MM.1S (cell line): ENCODE measurements around the gene ORC3.

Source experiments
- DNase-seq: peaks from one replicate; pipeline ENCODE4 v3.0.0-alpha.2; 2015
- H2AFZ ChIP-seq: fragments of 300-600 bp; sonication (generic); 2 replicates; pipeline ENCODE4 v1.6.0; 2016; ENCODE audit warnings: antibody characterized with exemption, low read length
- H3F3A ChIP-seq: fragments of 300-600 bp; sonication (generic); 2 replicates; pipeline ENCODE4 v1.6.1; 2016; ENCODE audit warnings: mild to moderate bottlenecking, antibody characterized with exemption, low read length, moderate library complexity, mixed read lengths; ENCODE audit not compliant: insufficient read depth
- H3K27ac ChIP-seq: fragments of 300-600 bp; sonication (generic); 2 replicates; pipeline ENCODE4 v1.5.1; 2016; ENCODE audit warnings: mild to moderate bottlenecking, low read length
- H3K27me3 ChIP-seq: fragments of 300-600 bp; sonication (generic); replicated peaks from 2 replicates; pipeline ENCODE4 v1.6.0; 2016; ENCODE audit warnings: low read length; ENCODE audit not compliant: insufficient read depth
- H3K36me3 ChIP-seq: fragments of 300-600 bp; sonication (generic); replicated peaks from 2 replicates; pipeline ENCODE4 v1.6.1; 2016; ENCODE audit warnings: mild to moderate bottlenecking, low read length, mixed read lengths; ENCODE audit not compliant: insufficient read depth
- H3K4me1 ChIP-seq: fragments of 300-600 bp; sonication (generic); 2 replicates; pipeline ENCODE4 v1.6.1; 2016; ENCODE audit warnings: low read length, mixed read lengths
- H3K4me2 ChIP-seq: fragments of 300-600 bp; sonication (generic); 2 replicates; pipeline ENCODE4 v1.6.0; 2016; ENCODE audit warnings: low read depth, low read length
- H3K4me3 ChIP-seq: fragments of 300-600 bp; sonication (generic); 2 replicates; pipeline ENCODE4 v1.5.1; 2016; ENCODE audit warnings: low read length, mixed read lengths
- H3K79me2 ChIP-seq: fragments of 300-600 bp; sonication (generic); 2 replicates; pipeline ENCODE4 v1.6.1; 2016; ENCODE audit warnings: mixed run types, low read length, mixed read lengths
- H3K9ac ChIP-seq: fragments of 300-600 bp; sonication (generic); 2 replicates; pipeline ENCODE4 v1.6.1; 2016; ENCODE audit warnings: low read length, mixed read lengths
- H3K9me2 ChIP-seq: fragments of 300-600 bp; sonication (generic); replicated peaks from 2 replicates; pipeline ENCODE4 v1.6.1; 2016; ENCODE audit warnings: mild to moderate bottlenecking, low read length, mixed read lengths; ENCODE audit not compliant: insufficient read depth
- H3K9me3 ChIP-seq: fragments of 300-600 bp; sonication (generic); replicated peaks from 2 replicates; pipeline ENCODE4 v1.6.1; 2016; ENCODE audit warnings: mild to moderate bottlenecking, low read length, mixed read lengths; ENCODE audit not compliant: insufficient read depth
- H4K20me1 ChIP-seq: fragments of 300-600 bp; sonication (generic); 2 replicates; pipeline ENCODE4 v1.6.1; 2016; ENCODE audit warnings: mild to moderate bottlenecking, low read length, moderate library complexity, mixed read lengths; ENCODE audit not compliant: insufficient read depth
- CTCF ChIP-seq: fragments of 300-600 bp; sonication (generic); IDR thresholded peaks from 2 replicates; pipeline ENCODE4 v1.5.1; 2016; ENCODE audit warnings: antibody characterized with exemption, low read length, mixed read lengths
- EZH2 ChIP-seq: fragments of 300-600 bp; sonication (generic); optimal IDR thresholded peaks from 2 replicates; pipeline ENCODE3; 2017; ENCODE audit warnings: low read depth, mild to moderate bottlenecking, antibody characterized with exemption, low read length, mixed read lengths
- EZH2phosphoT487 ChIP-seq: fragments of 300-600 bp; sonication (generic); IDR thresholded peaks from 2 replicates; pipeline ENCODE4 v1.6.1; 2018; ENCODE audit warnings: antibody characterized with exemption, low read length

The ORC3 gene

GRCh38 chr6:87700397-87701343, 110.7 kb downstream of the ORC3 start:
- Histone ChIP-seq H3K9ac (peak overlapping the region; percentile 94), H4K20me1 (peaks cover 21% of the 10 kb centered on the region), H2AFZ (no peak overlapping the region), H3K9me3 (no peaks in the 10 kb centered on the region), H3K27me3 (no peaks in the 10 kb centered on the region), H3K79me2 (peaks cover 64% of the 10 kb centered on the region), H3K4me1 (peaks cover 13% of the 10 kb centered on the region), H3K27ac (peak overlapping the region; percentile 88), H3K4me2 (peak overlapping the region; percentile 65), H3F3A (peaks cover 26% of the 10 kb centered on the region), H3K36me3 (peaks cover 7% of the 10 kb centered on the region; the same call in 1 of the 2 replicates), H3K9me2 (no peaks in the 10 kb centered on the region), H3K4me3 (peak overlapping the region; percentile 72)
- peak; percentile 59 for DNase-seq
- TF ChIP-seq CTCF, result no peak
- no peak for TF ChIP-seq EZH2phosphoT487
- TF ChIP-seq EZH2, result no peak

- Histone ChIP-seq H4K20me1 (peaks cover 21% of the 10 kb centered on the region), H3K27me3 (no peaks in the 10 kb centered on the region), H3K9ac (peak overlapping the region; percentile 94), H2AFZ (peak overlapping the region; percentile 68), H3F3A (peaks cover 26% of the 10 kb centered on the region), H3K9me3 (no peaks in the 10 kb centered on the region), H3K36me3 (peaks cover 7% of the 10 kb centered on the region; the same call in 1 of the 2 replicates), H3K9me2 (no peaks in the 10 kb centered on the region), H3K79me2 (peaks cover 57% of the 10 kb centered on the region), H3K4me3 (peak overlapping the region; percentile 72), H3K4me1 (peaks cover 13% of the 10 kb centered on the region), H3K4me2 (peak overlapping the region; percentile 65), H3K27ac (peak overlapping the region; percentile 88)
- TF ChIP-seq CTCF, result no peak
- TF ChIP-seq EZH2phosphoT487, result no peak
- no peak for TF ChIP-seq EZH2
- DNase-seq, result peak; percentile 19
Measured at GRCh38 chr6:87701344-87701675, 111.4 kb downstream of the ORC3 start.

GRCh38 chr6:87701676-87702588, 112.0 kb downstream of the ORC3 start, which contains the start of gene AKIRIN2:
Gene AKIRIN2 (minus strand): TSS chr6:87702233. CDS start chr6:87701684, 549 bp downstream.
- Histone ChIP-seq H3K4me1 (peaks cover 13% of the 10 kb centered on the region), H3K4me2 (peak within 1 kb of the TSS; percentile 65), H3K9me3 (no peaks in the 10 kb centered on the region), H3F3A (peaks cover 26% of the 10 kb centered on the region), H3K4me3 (peak within 1 kb of the TSS; percentile 72), H3K9me2 (no peaks in the 10 kb centered on the region), H2AFZ (peak within 1 kb of the TSS; percentile 77), H3K36me3 (peaks cover 7% of the 10 kb centered on the region; the same call in 1 of the 2 replicates), H3K9ac (peak within 1 kb of the TSS; percentile 94), H3K79me2 (peaks cover 51% of the 10 kb centered on the region), H3K27me3 (no peaks in the 10 kb centered on the region), H3K27ac (peak within 1 kb of the TSS; percentile 88), H4K20me1 (peaks cover 21% of the 10 kb centered on the region)
- peak; percentile 98 for DNase-seq
- no peak for TF ChIP-seq EZH2
- no peak for TF ChIP-seq EZH2phosphoT487
- TF ChIP-seq CTCF, result no peak
